RCC 7860 (cell line): ENCODE data around the gene KLHDC8A.
"Not testable (repeated sequence)": the region's sequence is repeated elsewhere in the genome, so short reads cannot be mapped to it uniquely, and the experiment has no call there.

Source experiments
- DNase-seq: peaks from one replicate; pipeline ENCODE4 v3.0.0-alpha.2; 2015; ENCODE audit warnings: low spot score
- FAIRE-seq: peaks from 2 replicates; lab custom pipeline; 2012; peaks lifted over from hg19 to GRCh38; lab: Jason Lieb, UNC

The KLHDC8A gene

GRCh38 chr1:205298191-205298994, 58.3 kb downstream of the KLHDC8A start:
- FAIRE-seq (peak; percentile 86), DNase-seq (peak; percentile 97)

GRCh38 chr1:205297546-205298177, 59.1 kb downstream of the KLHDC8A start:
- not testable (repeated sequence) for FAIRE-seq
- DNase-seq = peak; percentile 62

DNA sequence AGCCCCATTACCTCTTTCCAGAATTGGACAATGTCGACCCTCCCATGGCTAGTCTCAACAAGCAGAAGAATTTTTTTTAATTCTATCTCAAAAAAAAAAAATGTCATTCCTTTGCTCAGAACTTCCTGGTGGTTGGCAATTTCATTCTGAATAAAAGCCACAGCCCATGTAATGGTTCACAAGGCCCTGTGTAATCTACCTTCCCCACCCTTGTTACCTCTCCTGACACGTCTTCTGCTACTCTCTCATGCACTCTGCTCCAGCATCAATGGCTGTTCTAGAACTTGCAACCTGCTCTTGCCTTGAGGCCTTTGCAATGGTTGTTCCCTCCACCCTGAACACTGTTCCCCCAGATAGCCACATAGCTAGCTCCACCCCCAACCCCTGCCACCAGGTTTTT, 60.6 kb downstream of the KLHDC8A start:
- DNase-seq (no peak), FAIRE-seq (no peak)

GRCh38 chr1:205294934-205295333, 61.8 kb downstream of the KLHDC8A start:
- peak; percentile 35 for DNase-seq
- FAIRE-seq = no peak

- FAIRE-seq = peak; percentile 85
- peak; percentile 98 for DNase-seq
These were observed 62.4 kb downstream of the KLHDC8A start for GRCh38 chr1:205294175-205294917.

DNA sequence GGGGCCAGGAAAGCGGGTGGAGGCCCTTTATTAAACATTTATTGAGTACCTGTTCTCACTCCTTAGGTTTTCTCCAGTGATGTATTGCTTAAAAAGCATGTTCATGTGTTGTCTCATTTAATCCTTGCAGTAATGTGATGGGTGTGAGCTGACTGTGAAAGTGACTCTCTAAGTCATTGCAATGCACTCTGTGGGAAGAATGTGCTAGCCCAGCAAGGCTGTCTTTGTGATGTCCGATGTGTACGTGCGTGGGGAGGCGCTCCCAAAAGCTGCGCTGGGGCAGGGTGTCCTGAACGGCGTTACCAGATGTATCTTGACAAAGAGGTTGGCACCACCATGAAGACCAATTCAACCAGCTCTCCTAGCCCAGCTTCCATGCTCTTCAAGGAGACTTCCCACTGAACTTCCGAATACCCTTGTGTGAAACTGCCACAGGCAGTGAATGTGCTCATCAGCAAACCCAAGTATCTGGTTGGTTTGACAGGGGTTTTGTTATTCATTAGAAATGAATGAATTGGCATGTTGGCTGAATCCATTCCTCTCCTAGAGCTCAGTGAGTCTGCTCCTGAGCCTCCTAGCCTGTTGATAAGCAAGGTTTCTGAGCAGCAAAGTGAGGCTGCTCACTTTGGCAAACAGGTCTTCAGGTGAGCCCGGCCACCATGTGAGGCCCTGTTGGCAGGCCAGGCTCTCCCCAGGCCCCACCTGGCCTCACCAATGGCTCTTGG, 63.2 kb downstream of the KLHDC8A start:
- DNase-seq (peak; percentile 11), FAIRE-seq (no peak)

- FAIRE-seq (no peak), DNase-seq (no peak)
These were observed 65.1 kb downstream of the KLHDC8A start for GRCh38 chr1:205291596-205291995.

DNA sequence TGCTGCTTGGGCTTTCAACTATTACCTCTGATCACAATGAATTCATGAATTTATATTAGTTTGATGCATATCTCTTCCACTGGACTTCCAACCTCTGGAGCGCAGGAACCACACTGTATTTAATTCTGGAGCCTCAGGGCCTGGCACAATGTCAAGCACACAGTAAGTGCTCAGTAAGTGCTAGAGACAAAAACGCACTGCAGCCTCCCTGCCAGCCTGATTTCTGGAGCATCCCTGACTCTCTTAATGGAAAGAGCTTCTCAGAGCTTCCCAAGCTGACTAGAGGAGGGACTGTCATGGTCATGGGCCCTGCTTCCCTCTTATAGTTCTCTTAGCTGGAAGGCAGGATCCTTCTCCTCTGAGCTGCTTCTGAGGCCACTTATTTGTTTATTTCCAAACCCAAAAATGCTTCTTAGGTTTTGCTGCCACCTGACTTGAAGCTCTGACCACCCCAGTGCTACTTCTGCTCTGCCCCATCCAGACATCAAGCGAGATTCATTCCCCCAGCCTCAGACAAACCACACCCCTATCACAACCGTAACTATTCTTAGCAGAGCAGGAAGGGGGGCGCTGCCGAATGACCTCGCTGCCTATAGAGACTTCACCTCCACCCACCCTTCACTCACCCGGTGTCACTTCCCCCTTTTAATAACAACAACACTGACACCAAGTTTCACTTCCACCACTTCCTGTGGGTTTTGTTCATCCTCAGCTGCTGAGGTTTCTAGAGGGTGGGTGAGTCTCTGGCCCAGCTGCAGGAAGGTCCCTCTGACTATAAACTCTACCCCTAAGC, 68.8 kb downstream of the KLHDC8A start:
- DNase-seq (peak; percentile 56), FAIRE-seq (no peak)

GRCh38 chr1:205287076-205287475, 69.6 kb downstream of the KLHDC8A start:
- FAIRE-seq = no peak
- peak; percentile 6 for DNase-seq

- FAIRE-seq = peak; percentile 49
- DNase-seq = peak; percentile 63
These were observed 70.3 kb downstream of the KLHDC8A start for GRCh38 chr1:205286335-205286950.
